HL-60 (cell line): ENCODE data around the gene CDH1.

Source experiments
- DNase-seq, 2 experiments: peaks; one replicate each; pipeline ENCODE4 v3.0.0-alpha.2; 2010 to 2020; ENCODE audit warnings: low read depth in 1 of 2, low spot score in 1 of 2
- H3K27ac ChIP-seq: fragments of 250-450 bp; sonication (Bioruptor Pico); replicated peaks from 2 replicates; pipeline ENCODE4 v1.5.1; 2020; ENCODE audit warnings: mild to moderate bottlenecking, moderate library complexity
- H3K27me3 ChIP-seq: fragments of 250-450 bp; sonication (Bioruptor Pico); 2 replicates; pipeline ENCODE4 v1.5.1; 2021; ENCODE audit warnings: mild to moderate bottlenecking, moderate library complexity; ENCODE audit not compliant: insufficient read depth, poor library complexity, severe bottlenecking
- H3K4me3 ChIP-seq: replicated peaks from 2 replicates; pipeline ENCODE4 v1.5.1; 2011; ENCODE audit warnings: mild to moderate bottlenecking, control low read depth, low read length; ENCODE audit not compliant: insufficient read depth
- GABPA ChIP-seq: IDR thresholded peaks from 2 replicates; pipeline ENCODE4 v1.6.1; 2012; ENCODE audit warnings: low read depth
- POLR2AphosphoS5 ChIP-seq: IDR thresholded peaks from 2 replicates; pipeline ENCODE4 v1.6.1; 2012; ENCODE audit warnings: low read depth
- SPI1 ChIP-seq: IDR thresholded peaks from 2 replicates; pipeline ENCODE4 v1.6.1; 2012; ENCODE audit warnings: low read depth, mild to moderate bottlenecking, borderline replicate concordance
- long read RNA-seq: library from polyadenylated mRNA; unstranded; transcript quantifications from one replicate; pipeline ENCODE4 v2.0.0, GENCODE V29; 2020
- TF ChIP-seq, protein P1 (sequence below): IDR thresholded peaks from 2 replicates; pipeline ENCODE4 v1.6.1; 2012; ENCODE audit warnings: low read depth; ENCODE audit not compliant: insufficient replicate concordance
- TF ChIP-seq, protein P2 (sequence below): IDR thresholded peaks from one replicate; pipeline ENCODE4 v1.5.1; 2011; ENCODE audit warnings: low read length, control low read depth, inconsistent platforms; ENCODE audit not compliant: insufficient read depth

CDH1 gene
- long read RNA-seq, result 0 reads

DNA sequence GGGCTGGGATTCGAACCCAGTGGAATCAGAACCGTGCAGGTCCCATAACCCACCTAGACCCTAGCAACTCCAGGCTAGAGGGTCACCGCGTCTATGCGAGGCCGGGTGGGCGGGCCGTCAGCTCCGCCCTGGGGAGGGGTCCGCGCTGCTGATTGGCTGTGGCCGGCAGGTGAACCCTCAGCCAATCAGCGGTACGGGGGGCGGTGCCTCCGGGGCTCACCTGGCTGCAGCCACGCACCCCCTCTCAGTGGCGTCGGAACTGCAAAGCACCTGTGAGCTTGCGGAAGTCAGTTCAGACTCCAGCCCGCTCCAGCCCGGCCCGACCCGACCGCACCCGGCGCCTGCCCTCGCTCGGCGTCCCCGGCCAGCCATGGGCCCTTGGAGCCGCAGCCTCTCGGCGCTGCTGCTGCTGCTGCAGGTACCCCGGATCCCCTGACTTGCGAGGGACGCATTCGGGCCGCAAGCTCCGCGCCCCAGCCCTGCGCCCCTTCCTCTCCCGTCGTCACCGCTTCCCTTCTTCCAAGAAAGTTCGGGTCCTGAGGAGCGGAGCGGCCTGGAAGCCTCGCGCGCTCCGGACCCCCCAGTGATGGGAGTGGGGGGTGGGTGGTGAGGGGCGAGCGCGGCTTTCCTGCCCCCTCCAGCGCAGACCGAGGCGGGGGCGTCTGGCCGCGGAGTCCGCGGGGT, at the start of gene CDH1:
TSS of gene CDH1 (plus strand) at position 247 of the 684 bp plus-strand sequence. CDS start at position 371, 124 bp downstream.
- TF ChIP-seq, protein P1, sequence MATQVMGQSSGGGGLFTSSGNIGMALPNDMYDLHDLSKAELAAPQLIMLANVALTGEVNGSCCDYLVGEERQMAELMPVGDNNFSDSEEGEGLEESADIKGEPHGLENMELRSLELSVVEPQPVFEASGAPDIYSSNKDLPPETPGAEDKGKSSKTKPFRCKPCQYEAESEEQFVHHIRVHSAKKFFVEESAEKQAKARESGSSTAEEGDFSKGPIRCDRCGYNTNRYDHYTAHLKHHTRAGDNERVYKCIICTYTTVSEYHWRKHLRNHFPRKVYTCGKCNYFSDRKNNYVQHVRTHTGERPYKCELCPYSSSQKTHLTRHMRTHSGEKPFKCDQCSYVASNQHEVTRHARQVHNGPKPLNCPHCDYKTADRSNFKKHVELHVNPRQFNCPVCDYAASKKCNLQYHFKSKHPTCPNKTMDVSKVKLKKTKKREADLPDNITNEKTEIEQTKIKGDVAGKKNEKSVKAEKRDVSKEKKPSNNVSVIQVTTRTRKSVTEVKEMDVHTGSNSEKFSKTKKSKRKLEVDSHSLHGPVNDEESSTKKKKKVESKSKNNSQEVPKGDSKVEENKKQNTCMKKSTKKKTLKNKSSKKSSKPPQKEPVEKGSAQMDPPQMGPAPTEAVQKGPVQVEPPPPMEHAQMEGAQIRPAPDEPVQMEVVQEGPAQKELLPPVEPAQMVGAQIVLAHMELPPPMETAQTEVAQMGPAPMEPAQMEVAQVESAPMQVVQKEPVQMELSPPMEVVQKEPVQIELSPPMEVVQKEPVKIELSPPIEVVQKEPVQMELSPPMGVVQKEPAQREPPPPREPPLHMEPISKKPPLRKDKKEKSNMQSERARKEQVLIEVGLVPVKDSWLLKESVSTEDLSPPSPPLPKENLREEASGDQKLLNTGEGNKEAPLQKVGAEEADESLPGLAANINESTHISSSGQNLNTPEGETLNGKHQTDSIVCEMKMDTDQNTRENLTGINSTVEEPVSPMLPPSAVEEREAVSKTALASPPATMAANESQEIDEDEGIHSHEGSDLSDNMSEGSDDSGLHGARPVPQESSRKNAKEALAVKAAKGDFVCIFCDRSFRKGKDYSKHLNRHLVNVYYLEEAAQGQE, result no peak
- TF ChIP-seq POLR2AphosphoS5, result no peak
- no peaks in the 10 kb centered on the region for H3K27me3 ChIP-seq
- H3K4me3 ChIP-seq, result no peak within 1 kb of the TSS
- H3K27ac ChIP-seq, result no peak within 1 kb of the TSS
- DNase-seq, result no peak

DNA sequence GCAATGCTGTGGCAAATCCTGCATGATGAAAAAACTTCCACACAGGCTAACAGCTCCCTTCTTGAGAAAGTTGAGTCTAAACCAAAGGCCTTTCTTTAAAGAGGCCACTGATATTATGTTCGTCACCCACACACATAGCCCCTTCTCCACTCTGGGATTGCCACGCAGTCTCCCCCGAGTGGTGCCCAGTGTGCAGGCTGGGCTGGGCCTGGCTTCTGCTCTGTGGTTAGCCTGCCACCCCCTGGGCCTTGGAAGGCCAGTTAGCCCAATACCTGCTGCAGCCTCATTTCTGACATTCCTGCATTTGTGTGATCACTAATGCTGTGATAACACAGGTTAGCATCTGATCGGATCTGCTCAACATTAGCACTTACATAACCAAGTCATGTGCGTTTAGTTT, 47.2 kb upstream of the CDH1 start:
- no peak overlapping the region for H3K27ac ChIP-seq
- TF ChIP-seq, protein P1, result no peak
- no peak for TF ChIP-seq SPI1
- no peak for TF ChIP-seq GABPA
- TF ChIP-seq POLR2AphosphoS5, result no peak
- TF ChIP-seq, protein P2, sequence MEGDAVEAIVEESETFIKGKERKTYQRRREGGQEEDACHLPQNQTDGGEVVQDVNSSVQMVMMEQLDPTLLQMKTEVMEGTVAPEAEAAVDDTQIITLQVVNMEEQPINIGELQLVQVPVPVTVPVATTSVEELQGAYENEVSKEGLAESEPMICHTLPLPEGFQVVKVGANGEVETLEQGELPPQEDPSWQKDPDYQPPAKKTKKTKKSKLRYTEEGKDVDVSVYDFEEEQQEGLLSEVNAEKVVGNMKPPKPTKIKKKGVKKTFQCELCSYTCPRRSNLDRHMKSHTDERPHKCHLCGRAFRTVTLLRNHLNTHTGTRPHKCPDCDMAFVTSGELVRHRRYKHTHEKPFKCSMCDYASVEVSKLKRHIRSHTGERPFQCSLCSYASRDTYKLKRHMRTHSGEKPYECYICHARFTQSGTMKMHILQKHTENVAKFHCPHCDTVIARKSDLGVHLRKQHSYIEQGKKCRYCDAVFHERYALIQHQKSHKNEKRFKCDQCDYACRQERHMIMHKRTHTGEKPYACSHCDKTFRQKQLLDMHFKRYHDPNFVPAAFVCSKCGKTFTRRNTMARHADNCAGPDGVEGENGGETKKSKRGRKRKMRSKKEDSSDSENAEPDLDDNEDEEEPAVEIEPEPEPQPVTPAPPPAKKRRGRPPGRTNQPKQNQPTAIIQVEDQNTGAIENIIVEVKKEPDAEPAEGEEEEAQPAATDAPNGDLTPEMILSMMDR, result no peak
- no peaks in the 10 kb centered on the region for H3K27me3 ChIP-seq
- no peak overlapping the region for H3K4me3 ChIP-seq
- no peak for DNase-seq

DNA sequence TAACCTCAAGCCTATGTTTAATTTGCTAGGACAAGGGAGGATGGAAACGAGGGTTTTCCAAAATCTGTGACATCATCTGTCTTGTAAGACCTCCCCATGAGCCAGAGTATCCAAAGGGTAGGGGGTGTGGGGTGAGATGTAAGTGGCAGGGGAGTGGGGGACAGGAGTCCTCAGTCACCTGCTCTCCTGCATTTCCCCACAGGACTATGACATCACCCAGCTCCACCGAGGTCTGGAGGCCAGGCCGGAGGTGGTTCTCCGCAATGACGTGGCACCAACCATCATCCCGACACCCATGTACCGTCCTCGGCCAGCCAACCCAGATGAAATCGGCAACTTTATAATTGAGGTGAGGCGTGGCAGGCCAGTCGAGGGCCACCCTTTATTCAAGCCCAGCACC, 41.5 kb upstream of the CDH1 start:
- no peak overlapping the region for H3K27ac ChIP-seq
- H3K27me3 ChIP-seq, result no peaks in the 10 kb centered on the region
- TF ChIP-seq, protein P2, result no peak
- TF ChIP-seq, protein P1, result no peak
- TF ChIP-seq SPI1 (no peak), POLR2AphosphoS5 (no peak), GABPA (no peak)
- H3K4me3 ChIP-seq, result no peak overlapping the region
- DNase-seq, result no peak
